Transverse colon (tissue), 4 donors: Measurements from ENCODE around the gene GLI3. TPM values are rescaled to one million over a fixed set of nuclear protein-coding genes. Genes with fewer than 3 reads are reported as not detected.

Experiments used
- DNase-seq: peaks from one replicate; pipeline ENCODE4 v3.0.0-alpha.2; 2019
- H3K27ac ChIP-seq, 4 donors: fragments of 200-600 bp; sonication (generic); 2 replicates each; pipeline ENCODE4 v1.5.1; 2016 to 2018; ENCODE audit warnings: inconsistent platforms in 4 of 4
- H3K27me3 ChIP-seq: fragments of 200-600 bp; sonication (generic); 2 replicates; pipeline ENCODE4 v1.5.1; 2017; ENCODE audit warnings: inconsistent platforms
- H3K36me3 ChIP-seq, 4 donors: fragments of 200-600 bp; sonication (generic); 2 replicates each; pipeline ENCODE4 v1.5.1; 2017 to 2019; ENCODE audit warnings: inconsistent platforms in 4 of 4
- H3K4me1 ChIP-seq, 4 donors: fragments of 200-600 bp; sonication (generic); 2 replicates each; pipeline ENCODE4 v1.5.1; 2017 to 2020; ENCODE audit warnings: inconsistent platforms in 4 of 4
- H3K4me3 ChIP-seq, 4 donors: fragments of 200-600 bp; sonication (generic); 1 replicate in 1 of 4; 2 replicates in 3 of 4; pipeline versions ENCODE4 v1.5.1 to v1.6.1; 2017 to 2019; ENCODE audit warnings: inconsistent platforms in 4 of 4
- H3K9me3 ChIP-seq, 2 donors: fragments of 200-600 bp; sonication (generic); 2 replicates each; pipeline ENCODE4 v1.5.1; 2017 to 2019; ENCODE audit warnings: inconsistent platforms in 2 of 2
- CTCF ChIP-seq, 5 experiments: fragments of 200-600 bp in 3 of 5; fragments of 450-650 bp in 2 of 5; sonication (generic) in 3 of 5; IDR thresholded peaks; 1 replicate in 2 of 5; 2 replicates in 3 of 5; pipeline ENCODE4 v1.5.1; 2016 to 2017; ENCODE audit warnings: antibody characterized with exemption in 5 of 5, inconsistent platforms in 3 of 5, mild to moderate bottlenecking in 2 of 5, moderate library complexity in 1 of 5
- EP300 ChIP-seq: sonication (generic); formaldehyde crosslinking; IDR thresholded peaks from one replicate; pipeline ENCODE4 v1.6.1; 2017; ENCODE audit warnings: antibody characterized with exemption, low read depth
- POLR2A ChIP-seq: fragments of 450-650 bp; IDR thresholded peaks from one replicate; pipeline ENCODE4 v1.6.1; 2016; ENCODE audit warnings: antibody characterized with exemption, mild to moderate bottlenecking, moderate library complexity
- POLR2AphosphoS5 ChIP-seq, 3 donors: sonication (generic); formaldehyde crosslinking; IDR thresholded peaks; one replicate each; pipeline ENCODE4 v1.6.1; 2016; ENCODE audit warnings: antibody characterized with exemption in 3 of 3
- WGBS, 2 donors: methylation state at CpG; one replicate each; pipeline ENCODE4 v1.1.5; 2018; ENCODE audit warnings: low coverage in 1 of 2; 5-methylcytosine and 5-hydroxymethylcytosine counted together
- in situ Hi-C, 4 donors: fragments of 200-750 bp; cut with MboI; loops; one replicate each; pipeline versions ENCODE4 v1.15.0 to v1.15.1; 2017; ENCODE audit warnings: low sequenced_read_pairs in 3 of 4, low pct_ligation_motif_present in 1 of 4, low pct_unique_long_range_greater_than_20kb in 1 of 4
- intact Hi-C: fragments of 100-400 bp; cut with DNase I; formaldehyde crosslinking; loops from one replicate; pipeline ENCODE4 v1.15.1; 2023; ENCODE audit warnings: low total_unique reads
- total RNA-seq, 4 donors: library from RNA; depleted of rRNA; stranded (reverse); fragments of >200 nt; gene quantifications; one replicate each; pipeline ENCODE4 v1.1.0, GENCODE V29; 2016

Gene GLI3
- total RNA-seq, 4 donors from 2014 or later: 3.7 to 41.1 (median 5.3) TPM

- no peak for DNase-seq
- in situ Hi-C loops (loop anchor here in 1 of 4 donors (25.0 kb wide), 2 partner anchors 244 to 694 kb away; partner anchors contain the start of gene GLI3), intact Hi-C loops (no loop called here)
These were observed 243.8 kb downstream of the GLI3 start for GRCh38 chr7:41992881-41993867.

GRCh38 chr7:41984888-41985287, 252.1 kb downstream of the GLI3 start:
- H3K27me3 ChIP-seq: no peaks in the 10 kb centered on the region
- TF ChIP-seq POLR2AphosphoS5 (IDR thresholded peaks at IDR 0.05): no peak
- TF ChIP-seq EP300: no peak
- TF ChIP-seq CTCF (IDR thresholded peaks at IDR 0.05): no peak
- TF ChIP-seq POLR2A: no peak
- peaks cover 0 to 12% (median 0%) of the 10 kb centered on the region in 4 donors for H3K4me1 ChIP-seq
- in situ Hi-C loops (loop anchor here in 1 of 4 donors (25.0 kb wide), 2 partner anchors 252 to 702 kb away; partner anchors contain the start of gene GLI3), intact Hi-C loops (no loop called here)
- no peak overlapping the region for H3K4me3 ChIP-seq
- no peaks in the 10 kb centered on the region for H3K9me3 ChIP-seq
- WGBS, 2 donors: 91 to 93% methylated on average over 1 of the region's 1 CpG
- no peak for DNase-seq
- H3K36me3 ChIP-seq: no peaks in the 10 kb centered on the region
- H3K27ac ChIP-seq: no peak overlapping the region

More at GRCh38 chr7:41992881-41993867, 243.8 kb downstream of the GLI3 start:
- 60 to 80% methylated on average over 4 to 13 of the region's 13 CpGs for WGBS, 2 donors
- Histone ChIP-seq H3K9me3 (no peaks in the 10 kb centered on the region), H3K27me3 (no peaks in the 10 kb centered on the region), H3K4me3 (no peak overlapping the region), H3K4me1 (peaks cover 0 to 44% (median 19%) of the 10 kb centered on the region in 4 donors), H3K27ac (peak overlapping the region in 1 of 4 donors; percentile 10), H3K36me3 (no peaks in the 10 kb centered on the region)
- TF ChIP-seq EP300 (no peak), POLR2AphosphoS5 (IDR thresholded peaks at IDR 0.05) (no peak), POLR2A (no peak), CTCF (IDR thresholded peaks at IDR 0.05) (no peak)

GRCh38 chr7:41981046-41982040, 255.7 kb downstream of the GLI3 start:
- TF ChIP-seq POLR2AphosphoS5 (IDR thresholded peaks at IDR 0.05) (no peak), CTCF (IDR thresholded peaks at IDR 0.05) (no peak), EP300 (no peak), POLR2A (no peak)
- peak overlapping the region in 2 of 4 donors; percentile 43 to 67 for H3K27ac ChIP-seq
- no peak for DNase-seq
- H3K27me3 ChIP-seq: no peaks in the 10 kb centered on the region
- H3K4me3 ChIP-seq: no peak overlapping the region
- in situ Hi-C loops: loop anchor here in 1 of 4 donors (25.0 kb wide), 2 partner anchors 256 to 706 kb away; partner anchors contain the start of gene GLI3
- intact Hi-C loops: no loop called here
- WGBS, 2 donors: 83 to 100% methylated on average over 4 to 12 of the region's 12 CpGs
- H3K9me3 ChIP-seq: no peaks in the 10 kb centered on the region
- peaks cover 0 to 28% (median 8%) of the 10 kb centered on the region in 4 donors for H3K4me1 ChIP-seq
- H3K36me3 ChIP-seq: no peaks in the 10 kb centered on the region
